Lung (tissue), 12 donors: Measurements from ENCODE around the gene CAMSAP2. TPM values are rescaled to one million over a fixed set of nuclear protein-coding genes. Genes with fewer than 3 reads are reported as not detected.

ENCODE experiments used
- ATAC-seq: fragments of 200-7000 bp; cut with Tn5 transposase; one replicate; pipeline ENCODE4 v1.9.1; 2020; ENCODE audit warnings: moderate number of reproducible peaks; ENCODE audit not compliant: insufficient read depth, low FRiP score
- DNase-seq, 3 donors: peaks; one replicate each; pipeline ENCODE4 v3.0.0-alpha.2; 2013 to 2017
- H3K27ac ChIP-seq, 2 donors: one replicate each; pipeline ENCODE4 v1.5.1; 2013; ENCODE audit warnings: mild to moderate bottlenecking in 2 of 2, moderate library complexity in 2 of 2, control low read depth in 1 of 2, inconsistent platforms in 1 of 2, low read depth in 1 of 2, low read length in 1 of 2
- H3K27me3 ChIP-seq, 3 donors: one replicate each; pipeline ENCODE4 v1.5.1; 2013; ENCODE audit warnings: low read length in 2 of 3; ENCODE audit not compliant: control insufficient read depth in 3 of 3, insufficient read depth in 3 of 3
- H3K36me3 ChIP-seq, 4 donors: one replicate each; pipeline ENCODE4 v1.5.1; 2013; ENCODE audit warnings: low read length in 4 of 4, mild to moderate bottlenecking in 1 of 4, moderate library complexity in 1 of 4; ENCODE audit not compliant: control insufficient read depth in 4 of 4, insufficient read depth in 4 of 4
- H3K4me1 ChIP-seq, 5 donors: one replicate each; pipeline ENCODE4 v1.5.1; 2013; ENCODE audit warnings: low read length in 5 of 5, mild to moderate bottlenecking in 2 of 5, moderate library complexity in 1 of 5; ENCODE audit not compliant: control insufficient read depth in 5 of 5, insufficient read depth in 5 of 5
- H3K4me3 ChIP-seq: one replicate; pipeline ENCODE4 v1.5.1; 2013; ENCODE audit warnings: mild to moderate bottlenecking, control low read depth, moderate library complexity
- H3K9ac ChIP-seq, 2 donors: one replicate each; pipeline ENCODE4 v1.5.1; 2013; ENCODE audit warnings: low read length in 2 of 2, control low read depth in 1 of 2; ENCODE audit not compliant: insufficient read depth in 1 of 2
- H3K9me3 ChIP-seq, 4 donors: one replicate each; pipeline ENCODE4 v1.5.1; 2013; ENCODE audit warnings: low read length in 3 of 4, mild to moderate bottlenecking in 1 of 4, moderate library complexity in 1 of 4; ENCODE audit not compliant: control insufficient read depth in 4 of 4, insufficient read depth in 3 of 4
- CTCF ChIP-seq: IDR thresholded peaks from 2 replicates; pipeline ENCODE4 v1.5.1; 2012; ENCODE audit warnings: mild to moderate bottlenecking; ENCODE audit errors: control extremely low read depth, extremely low read depth
- WGBS, 2 donors: extraction: QIAGEN DNeasy Blood & Tissue Kit; methylation state at CpG; one replicate each; pipeline ENCODE4 v1.1.7; 2013; 5-methylcytosine and 5-hydroxymethylcytosine counted together
- polyA plus RNA-seq, 2 donors: library from polyadenylated mRNA; stranded (reverse); fragments of 200-250 nt; gene quantifications; one replicate each; pipeline ENCODE4 v1.2.1, GENCODE V29; 2013
- total RNA-seq, 2 donors: library from RNA; depleted of rRNA in 1 of 2; stranded (reverse); fragments of >200 nt in 1 of 2; gene quantifications; one replicate each; pipeline ENCODE4 v1.2.1, GENCODE V29; 2014 to 2021
- donor health status: control.
- donor health status: control.
- donor health status: Bipolar disorder and iron deficiency.
- donor health status: healthy.
- donor health status: DM: yes; HTN: yes; CAD: no.

The CAMSAP2 gene
- total and polyA plus RNA-seq, 4 donors = 8.0 to 51.8 (median 16.6) TPM

- Histone ChIP-seq H3K36me3 (peaks cover 0 to 6% (median 0%) of the 10 kb centered on the region in 4 donors), H3K27me3 (no peaks in the 10 kb centered on the region), H3K4me3 (no peak overlapping the region), H3K4me1 (peaks cover 0 to 21% (median 15%) of the 10 kb centered on the region in 5 donors), H3K9me3 (no peaks in the 10 kb centered on the region), H3K27ac (no peak overlapping the region), H3K9ac (peak overlapping the region in 1 of 2 donors; percentile 32)
- no peak for DNase-seq
- 95 to 96% methylated on average over 1 of the region's 1 CpG for WGBS, 2 donors
- TF ChIP-seq CTCF = no peak
- no peak for ATAC-seq
These were observed 55.9 kb downstream of the CAMSAP2 start for GRCh38 chr1:200794506-200795065.

GRCh38 chr1:200795156-200795555, 56.5 kb downstream of the CAMSAP2 start:
- ATAC-seq = no peak
- Histone ChIP-seq H3K4me1 (peaks cover 0 to 21% (median 15%) of the 10 kb centered on the region in 5 donors), H3K27ac (no peak overlapping the region), H3K4me3 (no peak overlapping the region), H3K9me3 (no peaks in the 10 kb centered on the region), H3K9ac (no peak overlapping the region), H3K36me3 (peaks cover 0 to 6% (median 0%) of the 10 kb centered on the region in 4 donors), H3K27me3 (no peaks in the 10 kb centered on the region)
- DNase-seq = peak in 1 of 3 donors; percentile 51
- no peak for TF ChIP-seq CTCF
- 56 to 71% methylated on average over 1 of the region's 1 CpG for WGBS, 2 donors

- Histone ChIP-seq H3K27ac (no peak overlapping the region), H3K36me3 (no peaks in the 10 kb centered on the region), H3K9ac (no peak overlapping the region), H3K9me3 (no peaks in the 10 kb centered on the region), H3K4me1 (peaks cover 0 to 4% (median 0%) of the 10 kb centered on the region in 5 donors), H3K4me3 (no peak overlapping the region), H3K27me3 (no peaks in the 10 kb centered on the region)
- DNase-seq = no peak
- WGBS, 2 donors = 70 to 74% methylated on average over 2 of the region's 2 CpGs
- ATAC-seq = no peak
- no peak for TF ChIP-seq CTCF
These were observed 63.3 kb downstream of the CAMSAP2 start for GRCh38 chr1:200802042-200802441.
